Body of pancreas (tissue), 4 donors: Measurements from ENCODE around the gene MAN2A2.

Experiments used
- CTCF ChIP-seq, 7 experiments: fragments of 450-650 bp in 4 of 7; fragments of 200-600 bp in 3 of 7; sonication (generic) in 3 of 7; IDR thresholded peaks; one replicate each; pipeline ENCODE4 v1.5.1; 2016 to 2019; ENCODE audit warnings: antibody characterized with exemption in 7 of 7
- POLR2A ChIP-seq, 3 donors: fragments of 450-650 bp; IDR thresholded peaks; one replicate each; pipeline ENCODE4 v1.6.1; 2016; ENCODE audit warnings: antibody characterized with exemption in 3 of 3, mild to moderate bottlenecking in 2 of 3

- TF ChIP-seq CTCF (IDR thresholded peaks at IDR 0.05), result peak; percentile 84 to 93 (median 91)
- TF ChIP-seq POLR2A (IDR thresholded peaks at IDR 0.05), result no peak
Measured at GRCh38 chr15:90934256-90934948, 31.3 kb downstream of the MAN2A2 start.
